HCT116 (cell line): ENCODE results near the gene SACM1L.

ENCODE experiments used
- CTCF ChIP-seq, 3 experiments: fragments of 200-600 bp in 1 of 3; sonication (generic) in 1 of 3; IDR thresholded peaks in 2 of 3; conservative IDR thresholded peaks in 1 of 3; 2 replicates each; pipeline ENCODE4 v1.5.1; 2012 to 2017; ENCODE audit warnings: low read depth in 2 of 3, low read length in 2 of 3, antibody characterized with exemption in 1 of 3, borderline replicate concordance in 1 of 3, control low read depth in 1 of 3, mild to moderate bottlenecking in 1 of 3, mixed read lengths in 1 of 3, mixed run types in 1 of 3, moderate library complexity in 1 of 3; ENCODE audit not compliant: insufficient read depth in 1 of 3
- EGR1 ChIP-seq: IDR thresholded peaks from 2 replicates; pipeline ENCODE4 v1.6.1; 2012; ENCODE audit warnings: low read depth
- EZH2 ChIP-seq: fragments of 200-600 bp; sonication (generic); IDR thresholded peaks from 2 replicates; pipeline ENCODE4 v1.6.1; 2017; ENCODE audit warnings: antibody characterized with exemption, mixed run types
- EZH2phosphoT487 ChIP-seq: fragments of 200-600 bp; IDR thresholded peaks from 2 replicates; pipeline ENCODE4 v1.6.1; 2018; ENCODE audit warnings: antibody characterized with exemption, borderline replicate concordance
- POLR2AphosphoS5 ChIP-seq: IDR thresholded peaks from 2 replicates; pipeline ENCODE4 v1.6.1; 2011; ENCODE audit warnings: mild to moderate bottlenecking, low read depth, low read length, moderate library complexity
- SIN3A ChIP-seq: IDR thresholded peaks from 2 replicates; pipeline ENCODE4 v1.6.1; 2012; ENCODE audit warnings: low read depth
- SP1 ChIP-seq: IDR thresholded peaks from 2 replicates; pipeline ENCODE4 v1.6.1; 2012; ENCODE audit warnings: low read depth
- YY1 ChIP-seq: IDR thresholded peaks from 2 replicates; pipeline ENCODE4 v1.6.1; 2011; ENCODE audit warnings: low read length, low read depth, moderate library complexity, mild to moderate bottlenecking; ENCODE audit not compliant: insufficient replicate concordance; ENCODE audit errors: extremely low read depth
- ZBTB33 ChIP-seq: IDR thresholded peaks from 2 replicates; pipeline ENCODE4 v1.6.1; 2011; ENCODE audit warnings: mild to moderate bottlenecking, low read length, moderate library complexity; ENCODE audit not compliant: insufficient replicate concordance; ENCODE audit errors: extremely low read depth

GRCh38 chr3:45773714-45774449 lies 84.7 kb downstream of the SACM1L start:
- no peak for TF ChIP-seq EZH2
- no peak for TF ChIP-seq EZH2phosphoT487
- TF ChIP-seq YY1, result no peak
- TF ChIP-seq CTCF (IDR thresholded peaks at IDR 0.05 in 2 of 3, conservative IDR thresholded peaks at IDR 0.05 in 1 of 3; ENCODE audit: borderline replicate concordance in 1 of 3, insufficient read depth in 1 of 3, low read depth in 2 of 3, low read length in 2 of 3), result no peak
- no peak for TF ChIP-seq SP1
- no peak for TF ChIP-seq POLR2AphosphoS5
- no peak for TF ChIP-seq ZBTB33
- TF ChIP-seq SIN3A, result no peak
- TF ChIP-seq EGR1, result no peak
